Activated CD8-positive, alpha-beta memory T cell treated with anti-CD3 and anti-CD28 coated beads, Interleukin-2, amount 50 U/mL, for 48 hours (primary cell): ENCODE data around the gene TLX2.
A peak's percentile ranks its signal among the peaks of the same experiment; 100 is the strongest.

Experiments used
- DNase-seq: peaks from one replicate; pipeline ENCODE4 v3.0.0-alpha.2; 2020

The TLX2 gene

DNA sequence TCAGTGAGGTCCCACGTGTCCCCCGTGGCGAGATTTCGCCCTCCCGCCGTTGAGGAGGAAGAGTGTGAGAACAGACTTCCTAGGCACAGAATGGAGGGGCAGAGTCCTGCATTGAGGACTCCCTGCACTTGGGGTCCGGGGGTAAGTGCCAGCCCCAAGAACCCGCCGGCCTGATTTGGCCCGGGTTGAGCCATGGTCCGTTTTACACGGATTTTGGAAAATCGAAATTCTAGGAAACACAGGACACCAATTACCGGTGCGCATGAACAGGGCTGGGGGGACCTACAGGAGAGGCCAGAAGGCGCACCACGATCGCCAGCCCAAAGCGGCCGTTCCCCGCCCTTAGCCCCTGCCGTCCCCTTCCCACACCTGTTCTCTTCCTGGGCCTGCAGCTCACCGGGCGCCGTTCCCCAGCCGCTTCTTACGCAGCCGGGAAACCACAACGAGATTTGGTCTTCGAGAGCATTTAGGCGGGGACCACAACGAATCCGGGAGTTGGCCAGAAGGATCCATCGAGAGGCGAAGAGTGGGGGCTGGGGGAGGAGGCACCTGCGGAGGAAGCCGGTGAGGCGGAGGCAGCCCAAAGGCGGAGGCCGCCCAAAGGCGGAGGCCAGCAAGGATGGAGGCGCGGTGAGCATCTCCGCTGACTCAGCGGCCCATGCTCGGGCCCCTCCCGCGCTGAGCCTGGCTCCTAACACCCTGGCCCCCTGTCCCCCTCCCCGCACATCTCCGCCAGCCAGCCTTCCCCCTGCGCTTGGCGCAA lies 464 bp upstream of the TLX2 start:
- peak; percentile 66 for DNase-seq

DNA sequence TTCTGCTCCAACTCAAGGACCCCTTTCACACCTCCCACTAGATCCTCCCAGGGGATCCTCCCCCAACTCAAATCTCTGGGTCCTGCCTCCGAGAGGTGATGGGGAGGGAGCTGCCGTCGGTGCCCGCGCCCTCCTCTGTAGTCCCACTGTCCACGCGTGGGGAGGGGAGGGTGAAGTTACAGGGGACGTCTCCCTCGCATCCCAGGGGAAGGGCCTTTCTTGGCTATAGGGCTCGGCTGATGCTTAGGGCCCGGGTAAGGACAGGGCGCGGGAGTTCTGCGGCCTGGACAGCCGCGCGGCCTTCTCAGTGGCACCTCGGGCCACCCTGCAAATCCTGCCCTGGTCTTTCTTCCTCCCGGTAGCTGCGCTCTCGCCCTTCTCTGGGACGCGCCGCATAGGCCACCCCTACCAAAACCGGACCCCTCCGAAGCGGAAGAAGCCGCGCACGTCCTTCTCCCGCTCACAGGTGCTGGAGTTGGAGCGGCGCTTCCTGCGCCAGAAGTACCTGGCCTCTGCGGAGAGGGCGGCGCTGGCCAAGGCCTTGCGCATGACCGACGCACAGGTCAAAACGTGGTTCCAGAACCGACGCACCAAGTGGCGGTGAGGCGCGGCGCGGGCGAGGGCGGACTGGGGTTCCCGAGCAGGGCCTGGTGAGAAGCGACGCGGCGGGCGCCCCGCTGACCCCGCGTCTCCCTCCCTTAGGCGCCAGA lies 1.2 kb downstream of the TLX2 start:
- DNase-seq = no peak

DNA sequence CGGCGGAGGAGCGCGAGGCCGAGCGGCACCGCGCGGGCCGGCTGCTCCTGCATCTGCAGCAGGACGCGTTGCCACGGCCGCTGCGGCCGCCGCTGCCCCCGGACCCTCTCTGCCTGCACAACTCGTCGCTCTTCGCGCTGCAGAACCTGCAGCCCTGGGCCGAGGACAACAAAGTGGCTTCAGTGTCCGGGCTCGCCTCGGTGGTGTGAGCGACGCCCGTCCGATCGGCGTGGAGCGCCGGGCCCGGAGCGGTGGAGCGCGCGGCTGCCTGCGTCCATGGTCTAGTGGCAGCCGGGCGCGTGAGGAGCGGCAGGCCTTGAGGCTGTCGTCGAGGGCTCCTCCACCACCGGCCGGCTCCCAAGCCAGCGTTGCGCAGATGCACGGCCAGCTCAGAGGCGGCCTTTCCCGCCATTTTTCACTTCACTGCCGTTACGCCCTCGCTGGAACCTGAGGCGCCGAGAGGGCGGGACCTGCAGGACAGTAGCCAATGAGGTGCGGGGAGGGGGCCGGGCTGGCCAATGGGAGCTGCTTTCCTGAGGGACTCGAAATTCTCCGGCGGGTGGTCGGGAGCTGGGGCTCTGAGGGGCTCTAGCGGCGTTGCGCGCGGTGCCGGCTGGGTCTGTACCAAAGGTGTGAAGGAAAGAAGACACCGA lies 1.9 kb downstream of the TLX2 start:
- DNase-seq = peak; percentile 85

DNA sequence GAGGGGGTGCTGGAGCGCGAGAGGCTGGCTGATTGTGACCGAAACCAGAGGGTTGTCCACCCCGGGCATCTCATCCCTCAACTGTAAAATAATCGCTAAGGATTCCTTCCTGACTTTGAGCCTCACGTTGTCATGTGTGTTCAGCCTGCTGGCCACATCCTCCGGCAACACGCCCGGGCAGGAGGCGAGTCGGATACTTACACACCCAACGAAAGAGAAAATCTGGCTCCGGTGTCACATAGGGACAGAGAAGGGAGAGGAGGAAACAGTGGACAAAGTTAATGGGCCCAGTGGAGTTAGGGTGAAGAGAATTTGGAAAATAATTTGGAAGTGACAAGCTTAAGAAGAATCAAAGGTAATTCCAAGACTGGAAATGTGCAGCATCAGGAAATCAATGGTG lies 2.4 kb downstream of the TLX2 start:
- DNase-seq = no peak

DNA sequence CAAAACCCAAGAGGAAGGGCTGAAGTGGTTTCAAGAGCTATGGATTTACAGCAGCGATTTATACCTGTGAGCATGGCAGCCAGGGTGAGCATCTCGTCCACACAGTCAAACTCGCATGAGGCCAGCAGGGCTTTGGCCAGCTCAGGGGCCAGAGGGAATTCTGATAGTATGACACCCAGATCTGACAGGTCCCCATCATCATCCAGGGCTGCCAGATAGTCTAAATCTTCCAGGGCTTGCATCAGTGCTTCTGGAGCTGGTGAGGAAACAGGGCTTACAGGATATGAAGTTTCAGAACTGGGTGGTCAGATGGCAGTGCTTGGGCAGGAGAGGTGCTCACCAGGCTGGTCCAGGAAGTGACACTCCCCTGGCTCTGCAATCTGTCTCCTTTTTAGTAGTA lies 8.3 kb downstream of the TLX2 start:
- DNase-seq = no peak

DNA sequence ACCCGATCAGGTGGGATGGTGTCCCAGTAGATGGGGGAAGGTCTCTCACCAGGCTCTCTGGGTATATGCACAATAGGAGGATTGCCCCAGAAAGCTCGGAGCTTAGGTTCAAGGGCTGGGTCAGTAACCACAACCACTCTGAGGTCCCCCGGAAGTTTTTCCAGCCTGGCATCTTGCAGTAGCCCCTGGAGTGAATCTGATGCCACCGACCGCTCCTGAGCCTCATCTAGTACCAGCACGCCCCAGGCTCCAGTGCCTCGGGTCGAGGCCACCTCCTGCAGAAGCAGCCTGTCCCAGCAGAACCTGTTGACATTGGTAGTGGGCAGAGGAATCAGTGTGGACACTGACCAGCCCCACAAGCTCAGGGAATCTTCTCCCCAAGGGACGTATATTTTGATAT lies 9.8 kb downstream of the TLX2 start:
- no peak for DNase-seq

DNA sequence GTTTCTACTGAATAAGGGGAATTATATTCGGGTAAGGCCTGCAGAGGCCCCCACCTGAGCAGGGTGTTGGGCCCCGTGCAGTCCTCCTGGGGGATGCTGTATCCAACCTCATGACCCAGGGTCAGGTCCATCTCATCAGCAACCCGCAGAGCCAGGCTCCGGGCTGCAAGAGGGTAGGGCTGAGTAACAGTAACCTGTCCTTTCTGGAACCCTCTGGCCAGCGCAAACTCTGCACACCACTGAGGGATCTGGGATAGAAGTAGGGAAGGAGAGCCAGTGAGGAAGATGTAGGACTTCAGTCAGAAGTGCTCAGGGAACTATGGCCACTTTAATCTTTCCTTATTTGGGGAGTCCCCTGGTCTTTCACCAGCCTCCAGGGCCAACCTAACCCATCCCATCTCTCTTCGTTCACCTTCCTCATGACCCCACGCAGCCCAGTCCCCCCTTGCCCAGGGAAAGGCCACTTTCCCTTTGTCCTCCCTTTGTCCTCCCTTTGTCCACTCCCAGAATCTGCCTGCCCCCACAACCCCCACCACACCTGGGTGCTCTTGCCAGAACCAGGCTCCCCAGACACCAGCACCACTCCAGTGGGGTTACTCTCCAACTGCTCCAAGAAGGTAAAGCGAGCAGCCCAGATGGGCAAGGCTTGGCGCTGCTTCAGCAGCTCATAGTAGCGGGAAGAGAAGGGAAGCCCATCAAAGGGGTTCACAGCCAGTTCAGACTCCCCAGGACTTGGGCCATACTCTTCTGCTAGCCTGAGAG lies 10.9 kb downstream of the TLX2 start:
- no peak for DNase-seq

DNA sequence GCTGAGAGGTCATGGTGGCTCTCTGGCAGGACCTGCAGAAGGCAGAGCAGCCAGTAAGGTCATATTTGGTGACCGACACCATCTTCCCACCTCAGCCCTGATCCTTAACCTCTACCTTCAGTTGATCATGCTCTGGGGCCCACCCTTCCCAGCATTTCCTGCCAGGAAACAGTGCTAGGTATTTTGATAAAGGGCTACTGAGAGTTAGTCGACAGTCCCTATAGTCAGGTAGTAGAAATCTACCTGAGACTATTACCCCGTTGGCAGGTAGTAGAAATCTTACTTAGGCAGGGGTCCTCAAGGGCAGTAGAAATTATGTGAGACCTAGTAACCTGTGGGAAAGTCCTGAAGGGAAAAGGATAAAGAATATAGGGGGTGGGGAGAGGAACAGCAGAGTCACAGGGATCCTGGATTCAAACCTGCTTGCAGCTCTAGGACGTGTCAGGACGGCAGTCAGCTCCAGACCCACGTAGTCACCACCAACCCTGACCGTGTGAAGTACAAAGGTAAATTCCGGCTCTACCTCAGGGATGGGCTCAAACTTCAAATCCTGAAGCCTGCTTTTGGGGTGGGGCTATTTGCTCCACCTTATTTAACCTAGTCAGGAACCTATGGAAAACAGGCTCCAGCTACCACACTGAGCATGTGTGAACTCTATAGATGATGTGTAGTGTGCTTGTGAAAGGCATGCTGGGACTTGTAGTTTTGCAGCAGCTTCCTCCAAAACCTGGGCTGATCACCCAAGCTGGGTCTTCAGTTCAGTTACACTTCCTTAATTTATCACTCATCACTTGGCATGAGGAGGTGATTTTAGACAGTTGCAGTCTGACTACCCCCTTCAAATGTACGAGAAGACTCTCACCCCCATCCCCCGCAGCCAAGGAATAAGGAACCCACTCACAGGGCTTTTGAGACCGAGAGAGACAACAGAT lies 11.7 kb downstream of the TLX2 start, which contains the start of gene DQX1:
Gene DQX1, minus strand, starts transcription at position 515 of the 932 bp plus-strand sequence. Its CDS starts 502 bp downstream, at position 13.
- no peak for DNase-seq

DNA sequence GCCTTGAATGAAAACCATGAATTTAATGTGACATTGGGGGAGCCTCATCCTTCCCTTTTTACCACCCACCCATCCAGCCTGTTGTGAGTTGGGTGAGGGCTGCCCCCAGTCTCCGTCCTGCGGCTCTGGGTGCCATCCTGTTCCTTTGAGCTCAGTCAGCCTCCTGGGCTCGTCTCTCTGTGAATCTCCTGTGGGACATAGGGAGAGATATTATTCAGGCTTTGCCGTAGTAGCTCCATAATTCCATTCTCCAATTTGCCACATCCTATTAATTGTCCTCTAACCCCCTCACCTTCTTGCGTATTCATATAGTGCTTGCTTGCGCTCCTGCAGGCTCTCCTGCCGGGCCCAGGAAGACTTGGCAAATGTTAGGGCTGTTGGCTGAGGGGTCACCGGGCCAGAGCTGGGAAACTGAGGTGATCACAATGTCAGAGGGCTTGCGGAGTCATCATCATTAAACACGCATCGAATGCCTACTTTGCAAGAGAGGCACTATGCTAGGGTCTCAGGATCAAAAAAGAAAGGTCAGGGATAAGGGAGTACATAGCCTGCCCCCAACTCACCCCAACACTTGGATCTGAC lies 12.5 kb downstream of the TLX2 start:
- no peak for DNase-seq

DNA sequence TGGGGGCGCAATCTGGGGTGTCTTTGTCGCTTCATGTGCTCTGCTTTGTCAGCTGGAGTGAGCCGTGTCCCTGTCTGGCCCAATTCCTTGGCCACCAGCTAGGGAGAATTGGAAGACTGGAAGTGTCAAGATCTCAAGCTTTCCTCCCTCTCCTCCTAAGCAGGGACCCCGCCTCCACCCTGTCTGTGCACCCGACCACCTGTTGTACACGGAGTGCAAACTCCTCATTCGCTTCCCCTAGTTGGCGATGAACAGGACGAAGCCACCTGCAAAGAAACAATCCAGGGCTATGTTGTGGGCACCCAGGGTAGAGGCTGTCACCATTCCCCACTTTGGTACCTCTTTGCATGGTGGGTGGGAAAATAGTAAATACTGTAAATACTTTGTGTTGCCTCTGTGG lies 13.5 kb downstream of the TLX2 start:
- no peak for DNase-seq

DNA sequence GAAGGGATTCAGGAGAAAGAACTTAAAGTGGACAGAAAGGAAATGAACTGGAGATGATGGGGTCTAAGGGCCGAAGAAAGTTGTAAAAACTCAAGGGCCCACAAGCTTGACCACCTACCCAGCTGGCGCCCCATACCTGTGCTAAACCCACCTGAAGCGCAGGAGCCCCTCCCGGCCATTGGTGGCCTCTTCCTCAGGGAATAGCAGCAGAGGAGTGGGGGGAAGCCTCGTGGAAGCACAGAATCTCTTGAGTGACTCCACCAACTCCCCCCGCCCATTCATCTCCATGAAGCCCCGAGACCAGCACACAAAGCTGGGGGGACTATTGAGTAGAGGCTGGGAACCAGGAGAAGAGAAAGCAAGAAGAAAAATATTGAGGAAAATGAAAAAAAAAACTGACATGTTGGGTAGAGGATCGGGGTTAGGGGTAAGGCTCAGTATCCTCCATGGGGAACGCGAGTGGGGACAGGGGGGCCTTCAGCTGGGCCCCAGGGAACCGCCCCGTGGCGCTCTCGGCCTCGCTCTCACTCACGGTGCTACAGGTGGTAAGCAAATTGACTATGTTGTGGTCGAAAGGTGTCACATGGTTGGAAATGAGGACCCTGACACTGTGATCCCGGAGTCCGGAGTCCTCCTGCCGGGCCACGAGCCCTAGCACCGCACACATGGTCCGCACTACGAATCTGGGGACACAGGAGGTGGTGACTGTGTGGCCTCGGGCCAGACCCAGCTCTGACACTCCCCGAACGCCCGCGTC lies 14.5 kb downstream of the TLX2 start:
- no peak for DNase-seq

DNA sequence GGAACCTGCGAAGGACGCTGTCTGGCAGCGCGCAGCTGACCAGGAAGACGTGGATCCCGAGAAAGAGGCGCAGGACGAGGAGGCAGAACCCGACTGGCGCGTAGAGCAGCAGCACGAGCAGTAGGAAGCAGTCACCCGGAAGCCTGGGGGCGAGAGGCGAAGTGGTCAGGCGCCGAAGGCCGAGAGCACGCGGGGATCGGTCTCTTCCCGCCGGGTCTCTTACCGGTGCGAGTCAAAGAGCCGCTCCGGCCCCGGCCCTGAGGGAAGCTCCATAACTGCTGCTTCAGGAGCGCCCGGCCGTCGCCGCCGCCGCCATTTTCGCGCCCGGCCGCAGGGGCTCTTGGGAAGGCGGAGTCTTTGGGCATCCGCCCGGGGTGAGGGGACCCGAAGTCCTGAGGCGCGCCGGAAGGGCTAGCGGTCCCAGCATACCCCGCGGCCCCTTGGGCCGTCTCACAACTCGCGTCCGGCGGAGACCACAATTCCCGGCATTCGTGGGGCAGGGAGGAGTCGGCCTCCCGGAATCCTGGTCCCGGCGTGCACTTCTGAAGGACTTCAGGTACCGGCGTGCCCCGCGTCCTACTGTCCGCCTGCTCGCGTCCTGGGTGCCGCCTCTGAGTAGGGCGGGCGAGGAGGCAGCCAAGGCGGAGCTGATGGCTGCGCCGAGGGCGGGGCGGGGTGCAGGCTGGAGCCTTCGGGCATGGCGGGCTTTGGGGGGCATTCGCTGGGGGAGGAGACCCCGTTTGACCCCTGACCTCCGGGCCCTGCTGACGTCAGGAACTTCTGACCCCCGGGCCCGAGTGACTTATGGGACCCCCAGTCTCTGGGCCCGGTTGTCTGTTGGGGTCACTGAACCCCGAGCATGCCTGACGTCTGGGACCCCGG lies 15.3 kb downstream of the TLX2 start, which contains the start of the genes AUP1 and HTRA2:
Gene AUP1, minus strand, starts transcription at position 350 of the 882 bp plus-strand sequence. Its CDS starts 77 bp downstream, at position 273.
Gene HTRA2, plus strand, starts transcription at position 577 of the 882 bp plus-strand sequence. Its CDS starts 74 bp downstream, at position 651.
- peak; percentile 95 for DNase-seq

DNA sequence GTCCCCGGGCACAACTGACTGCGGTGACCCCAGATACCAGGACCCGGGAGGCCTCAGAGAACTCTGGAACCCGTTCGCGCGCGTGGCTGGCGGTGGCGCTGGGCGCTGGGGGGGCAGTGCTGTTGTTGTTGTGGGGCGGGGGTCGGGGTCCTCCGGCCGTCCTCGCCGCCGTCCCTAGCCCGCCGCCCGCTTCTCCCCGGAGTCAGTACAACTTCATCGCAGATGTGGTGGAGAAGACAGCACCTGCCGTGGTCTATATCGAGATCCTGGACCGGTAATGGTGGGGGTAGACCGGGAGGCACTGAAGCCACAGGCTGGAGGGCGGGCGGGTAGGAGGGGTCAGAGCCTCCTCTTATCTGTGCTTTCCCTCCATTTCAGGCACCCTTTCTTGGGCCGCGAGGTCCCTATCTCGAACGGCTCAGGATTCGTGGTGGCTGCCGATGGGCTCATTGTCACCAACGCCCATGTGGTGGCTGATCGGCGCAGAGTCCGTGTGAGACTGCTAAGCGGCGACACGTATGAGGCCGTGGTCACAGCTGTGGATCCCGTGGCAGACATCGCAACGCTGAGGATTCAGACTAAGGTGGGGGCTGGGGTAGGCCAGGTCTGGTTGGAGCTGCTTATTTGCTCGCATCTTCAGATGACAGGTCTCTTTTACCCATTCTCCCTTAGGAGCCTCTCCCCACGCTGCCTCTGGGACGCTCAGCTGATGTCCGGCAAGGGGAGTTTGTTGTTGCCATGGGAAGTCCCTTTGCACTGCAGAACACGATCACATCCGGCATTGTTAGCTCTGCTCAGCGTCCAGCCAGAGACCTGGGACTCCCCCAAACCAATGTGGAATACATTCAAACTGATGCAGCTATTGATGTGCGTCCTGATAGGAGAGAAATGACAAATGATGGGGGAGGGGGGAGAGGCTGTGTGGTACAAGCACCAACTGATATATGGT lies 16.3 kb downstream of the TLX2 start:
- DNase-seq = peak; percentile 72

DNA sequence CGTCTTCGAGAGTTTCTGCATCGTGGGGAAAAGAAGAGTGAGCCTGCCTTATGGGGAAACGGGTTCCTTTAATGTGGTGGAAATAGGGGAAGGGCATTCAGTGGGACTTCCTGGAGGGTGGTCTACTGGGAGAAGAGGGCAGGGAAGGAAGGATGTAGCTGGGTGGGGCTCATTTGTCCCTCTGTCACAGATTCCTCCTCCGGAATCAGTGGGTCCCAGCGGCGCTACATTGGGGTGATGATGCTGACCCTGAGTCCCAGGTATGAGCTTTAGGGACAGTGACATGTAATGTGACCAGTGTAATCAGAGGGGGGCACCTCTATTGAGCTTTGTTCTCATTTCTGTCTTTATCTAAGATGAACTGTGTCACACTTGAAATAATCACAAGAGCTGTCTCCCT lies 17.4 kb downstream of the TLX2 start:
- DNase-seq = no peak

DNA sequence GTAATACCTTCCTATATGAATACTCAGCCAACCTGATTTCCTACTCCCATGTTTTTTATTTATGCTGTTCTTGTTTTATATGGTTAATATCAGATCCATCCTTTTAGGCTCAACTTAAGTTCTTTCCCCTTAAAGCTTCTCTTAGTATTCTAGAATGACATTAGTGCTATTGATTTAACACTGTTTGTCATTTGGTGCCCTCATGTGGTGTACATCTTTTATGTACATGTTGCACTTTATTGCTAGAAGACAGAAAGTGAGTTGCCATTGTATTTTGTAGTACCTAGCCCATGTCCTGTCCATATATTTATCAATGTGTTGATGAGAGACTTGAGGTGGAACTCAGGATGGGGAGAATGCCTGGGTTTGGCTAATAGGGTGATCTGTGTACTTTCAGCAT lies 18.0 kb downstream of the TLX2 start:
- DNase-seq = no peak

DNA sequence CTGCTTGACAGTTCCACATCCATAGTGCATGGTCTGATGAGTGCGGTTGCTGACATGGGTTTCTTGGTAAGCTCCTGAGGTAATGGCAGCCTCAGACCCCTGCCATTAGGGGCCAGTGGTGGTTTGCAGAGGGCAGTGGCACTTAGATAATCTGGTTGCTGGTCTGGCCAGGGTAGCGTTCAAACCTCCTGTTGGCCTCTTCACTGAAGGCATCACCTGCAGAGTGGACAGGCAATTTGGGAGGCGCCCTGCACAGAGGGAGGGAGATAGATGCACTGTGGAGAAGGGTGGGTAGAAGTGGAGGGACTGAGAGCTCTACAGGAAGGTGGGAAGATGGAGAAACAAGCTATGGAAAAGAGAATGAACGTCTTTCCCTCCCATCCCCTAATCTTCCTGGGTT lies 19.2 kb downstream of the TLX2 start:
- DNase-seq = no peak

DNA sequence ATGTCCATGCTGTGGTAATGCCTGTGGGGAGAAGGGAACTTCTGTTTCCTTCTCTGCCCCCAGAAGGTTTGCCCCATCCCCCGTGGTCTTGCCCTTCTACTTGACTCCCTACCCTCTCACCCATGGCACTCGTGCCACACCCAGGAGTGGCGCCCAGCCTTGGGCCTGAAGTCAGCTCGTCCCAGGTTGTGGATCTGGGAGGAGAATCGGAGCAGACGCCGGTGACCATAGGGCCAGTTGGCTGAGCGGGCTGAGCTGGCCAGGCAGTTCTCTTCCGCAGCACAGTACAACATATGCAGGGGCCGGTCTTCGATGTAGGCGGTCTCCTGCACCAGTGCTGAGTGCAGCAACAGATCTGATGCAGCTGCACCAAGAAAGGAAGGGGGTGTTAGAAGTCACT lies 20.2 kb downstream of the TLX2 start:
- DNase-seq = no peak

DNA sequence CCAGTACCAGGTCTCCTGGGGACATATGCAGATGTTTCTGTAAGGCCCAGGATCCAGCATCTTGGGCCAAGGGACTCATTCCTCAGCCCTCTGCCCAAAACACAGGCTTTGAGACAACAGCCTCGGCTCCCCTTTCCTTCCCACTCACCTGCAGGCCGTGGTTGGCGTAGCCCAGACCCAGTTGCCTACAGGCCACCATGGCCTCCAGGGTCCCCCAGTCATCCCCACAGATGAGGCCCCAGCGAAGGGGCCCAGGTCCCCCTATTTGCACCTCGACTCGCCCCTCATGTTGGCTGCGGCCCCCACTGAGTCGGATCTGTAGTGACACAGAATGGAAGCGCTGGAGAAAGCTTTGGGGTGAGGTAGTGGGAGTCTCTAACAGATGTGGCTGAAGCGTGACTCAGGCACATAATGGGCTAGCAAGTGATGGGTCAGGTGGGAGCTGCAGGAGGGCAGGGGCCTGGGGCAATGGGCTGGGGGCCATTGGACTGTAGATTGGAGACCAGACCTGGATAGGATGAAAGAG lies 21.3 kb downstream of the TLX2 start:
- DNase-seq = no peak
